Lung (tissue), 12 donors: ENCODE data around the gene NQO1. TPM values are rescaled to one million over a fixed set of nuclear protein-coding genes. Genes with fewer than 3 reads are reported as not detected.

ENCODE experiments used
- ATAC-seq: fragments of 200-7000 bp; cut with Tn5 transposase; one replicate; pipeline ENCODE4 v1.9.1; 2020; ENCODE audit warnings: moderate number of reproducible peaks; ENCODE audit not compliant: insufficient read depth, low FRiP score
- DNase-seq, 3 donors: peaks; one replicate each; pipeline ENCODE4 v3.0.0-alpha.2; 2013 to 2017
- H3K27ac ChIP-seq, 2 donors: one replicate each; pipeline ENCODE4 v1.5.1; 2013; ENCODE audit warnings: mild to moderate bottlenecking in 2 of 2, moderate library complexity in 2 of 2, control low read depth in 1 of 2, inconsistent platforms in 1 of 2, low read depth in 1 of 2, low read length in 1 of 2
- H3K27me3 ChIP-seq, 3 donors: one replicate each; pipeline ENCODE4 v1.5.1; 2013; ENCODE audit warnings: low read length in 2 of 3; ENCODE audit not compliant: control insufficient read depth in 3 of 3, insufficient read depth in 3 of 3
- H3K36me3 ChIP-seq, 4 donors: one replicate each; pipeline ENCODE4 v1.5.1; 2013; ENCODE audit warnings: low read length in 4 of 4, mild to moderate bottlenecking in 1 of 4, moderate library complexity in 1 of 4; ENCODE audit not compliant: control insufficient read depth in 4 of 4, insufficient read depth in 4 of 4
- H3K4me1 ChIP-seq, 5 donors: one replicate each; pipeline ENCODE4 v1.5.1; 2013; ENCODE audit warnings: low read length in 5 of 5, mild to moderate bottlenecking in 2 of 5, moderate library complexity in 1 of 5; ENCODE audit not compliant: control insufficient read depth in 5 of 5, insufficient read depth in 5 of 5
- H3K4me3 ChIP-seq: one replicate; pipeline ENCODE4 v1.5.1; 2013; ENCODE audit warnings: mild to moderate bottlenecking, control low read depth, moderate library complexity
- H3K9ac ChIP-seq, 2 donors: one replicate each; pipeline ENCODE4 v1.5.1; 2013; ENCODE audit warnings: low read length in 2 of 2, control low read depth in 1 of 2; ENCODE audit not compliant: insufficient read depth in 1 of 2
- H3K9me3 ChIP-seq, 4 donors: one replicate each; pipeline ENCODE4 v1.5.1; 2013; ENCODE audit warnings: low read length in 3 of 4, mild to moderate bottlenecking in 1 of 4, moderate library complexity in 1 of 4; ENCODE audit not compliant: control insufficient read depth in 4 of 4, insufficient read depth in 3 of 4
- WGBS, 2 donors: extraction: QIAGEN DNeasy Blood & Tissue Kit; methylation state at CpG; one replicate each; pipeline ENCODE4 v1.1.7; 2013; 5-methylcytosine and 5-hydroxymethylcytosine counted together
- polyA plus RNA-seq, 2 donors: library from polyadenylated mRNA; stranded (reverse); fragments of 200-250 nt; gene quantifications; one replicate each; pipeline ENCODE4 v1.2.1, GENCODE V29; 2013
- total RNA-seq, 2 donors: library from RNA; depleted of rRNA in 1 of 2; stranded (reverse); fragments of >200 nt in 1 of 2; gene quantifications; one replicate each; pipeline ENCODE4 v1.2.1, GENCODE V29; 2014 to 2021
- TF ChIP-seq, protein P1 (sequence below): IDR thresholded peaks from 2 replicates; pipeline ENCODE4 v1.5.1; 2012; ENCODE audit warnings: mild to moderate bottlenecking; ENCODE audit errors: control extremely low read depth, extremely low read depth
- donor health status: control.
- donor health status: control.
- donor health status: Bipolar disorder and iron deficiency.
- donor health status: healthy.
- donor health status: DM: yes; HTN: yes; CAD: no.

The NQO1 gene
- total and polyA plus RNA-seq, 4 donors = 15.2 to 109 (median 44.9) TPM

DNA sequence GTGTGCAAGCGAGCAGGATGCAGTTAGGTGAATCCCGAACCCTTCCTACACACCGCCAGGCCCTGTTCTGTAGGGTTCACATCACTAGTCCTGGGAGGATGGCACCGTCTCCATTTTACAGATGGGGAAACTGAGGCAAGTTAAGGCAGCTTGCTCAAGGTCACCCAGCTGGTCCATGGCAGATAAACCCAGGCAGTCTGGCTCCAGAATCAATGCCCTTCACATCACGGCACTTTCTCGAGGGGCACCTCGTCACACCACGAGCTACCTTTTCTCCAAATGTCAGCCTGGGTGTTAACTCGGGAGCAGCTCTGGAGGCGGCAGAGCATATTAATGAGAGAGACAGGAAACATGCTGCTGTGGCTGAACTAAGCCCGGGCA is 18.9 kb upstream of the NQO1 start:
- Histone ChIP-seq H3K27ac (no peak overlapping the region), H3K4me1 (no peaks in the 10 kb centered on the region), H3K9ac (no peak overlapping the region), H3K27me3 (no peaks in the 10 kb centered on the region), H3K4me3 (no peak overlapping the region), H3K9me3 (no peaks in the 10 kb centered on the region), H3K36me3 (peaks cover 33 to 57% (median 54%) of the 10 kb centered on the region in 4 donors)
- no peak for DNase-seq
- ATAC-seq = no peak
- 92 to 96% methylated on average over 11 of the region's 11 CpGs for WGBS, 2 donors
- TF ChIP-seq, protein P1, sequence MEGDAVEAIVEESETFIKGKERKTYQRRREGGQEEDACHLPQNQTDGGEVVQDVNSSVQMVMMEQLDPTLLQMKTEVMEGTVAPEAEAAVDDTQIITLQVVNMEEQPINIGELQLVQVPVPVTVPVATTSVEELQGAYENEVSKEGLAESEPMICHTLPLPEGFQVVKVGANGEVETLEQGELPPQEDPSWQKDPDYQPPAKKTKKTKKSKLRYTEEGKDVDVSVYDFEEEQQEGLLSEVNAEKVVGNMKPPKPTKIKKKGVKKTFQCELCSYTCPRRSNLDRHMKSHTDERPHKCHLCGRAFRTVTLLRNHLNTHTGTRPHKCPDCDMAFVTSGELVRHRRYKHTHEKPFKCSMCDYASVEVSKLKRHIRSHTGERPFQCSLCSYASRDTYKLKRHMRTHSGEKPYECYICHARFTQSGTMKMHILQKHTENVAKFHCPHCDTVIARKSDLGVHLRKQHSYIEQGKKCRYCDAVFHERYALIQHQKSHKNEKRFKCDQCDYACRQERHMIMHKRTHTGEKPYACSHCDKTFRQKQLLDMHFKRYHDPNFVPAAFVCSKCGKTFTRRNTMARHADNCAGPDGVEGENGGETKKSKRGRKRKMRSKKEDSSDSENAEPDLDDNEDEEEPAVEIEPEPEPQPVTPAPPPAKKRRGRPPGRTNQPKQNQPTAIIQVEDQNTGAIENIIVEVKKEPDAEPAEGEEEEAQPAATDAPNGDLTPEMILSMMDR = no peak

DNA sequence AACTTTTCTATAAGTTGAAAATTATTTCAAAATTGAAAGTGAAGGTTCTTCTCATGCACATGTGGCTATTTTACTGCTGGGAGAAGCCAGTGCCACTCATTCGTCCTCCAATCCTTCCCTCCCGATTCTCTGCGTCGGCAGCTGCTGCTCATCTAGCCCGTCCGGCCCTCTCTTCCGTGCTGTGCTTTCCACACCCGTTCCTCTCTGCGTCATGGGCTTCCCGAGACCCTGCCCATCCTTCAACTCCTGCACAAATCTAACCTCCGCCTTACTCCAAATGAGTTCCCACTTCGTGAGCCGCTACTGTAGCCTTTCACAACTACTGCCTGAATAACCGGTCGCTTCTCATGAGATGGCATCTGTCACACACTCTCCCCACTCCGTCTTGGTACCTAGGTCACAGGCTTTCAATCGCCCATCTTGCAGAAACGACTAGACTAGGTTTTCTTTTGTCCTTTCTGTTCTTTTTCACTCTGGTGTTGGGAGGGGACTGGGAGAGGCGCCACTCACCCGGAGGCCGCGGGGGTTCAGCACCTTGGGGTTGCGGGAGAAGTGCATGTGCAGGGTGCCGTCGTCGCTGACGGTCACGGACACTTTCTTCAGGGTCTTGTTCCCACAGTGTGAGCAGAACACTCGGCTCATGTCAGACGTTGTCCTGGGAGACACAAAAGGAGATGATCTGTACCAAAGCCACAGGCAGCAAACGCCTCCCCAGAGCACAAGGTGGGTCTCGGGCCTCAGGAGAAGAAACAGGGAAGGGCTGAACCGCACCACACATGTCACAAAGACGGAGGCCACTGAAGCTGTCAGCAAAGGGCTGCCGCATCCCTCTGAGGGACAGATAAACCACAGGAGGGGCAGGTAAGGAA is 18.2 kb upstream of the NQO1 start:
- TF ChIP-seq, protein P1 = no peak
- Histone ChIP-seq H3K9me3 (no peaks in the 10 kb centered on the region), H3K27ac (no peak overlapping the region), H3K9ac (no peak overlapping the region), H3K4me1 (no peaks in the 10 kb centered on the region), H3K36me3 (peaks cover 33 to 60% (median 53%) of the 10 kb centered on the region in 4 donors), H3K4me3 (no peak overlapping the region), H3K27me3 (no peaks in the 10 kb centered on the region)
- WGBS, 2 donors = 96% methylated on average over 35 of the region's 35 CpGs
- ATAC-seq (no peak), DNase-seq (no peak)

DNA sequence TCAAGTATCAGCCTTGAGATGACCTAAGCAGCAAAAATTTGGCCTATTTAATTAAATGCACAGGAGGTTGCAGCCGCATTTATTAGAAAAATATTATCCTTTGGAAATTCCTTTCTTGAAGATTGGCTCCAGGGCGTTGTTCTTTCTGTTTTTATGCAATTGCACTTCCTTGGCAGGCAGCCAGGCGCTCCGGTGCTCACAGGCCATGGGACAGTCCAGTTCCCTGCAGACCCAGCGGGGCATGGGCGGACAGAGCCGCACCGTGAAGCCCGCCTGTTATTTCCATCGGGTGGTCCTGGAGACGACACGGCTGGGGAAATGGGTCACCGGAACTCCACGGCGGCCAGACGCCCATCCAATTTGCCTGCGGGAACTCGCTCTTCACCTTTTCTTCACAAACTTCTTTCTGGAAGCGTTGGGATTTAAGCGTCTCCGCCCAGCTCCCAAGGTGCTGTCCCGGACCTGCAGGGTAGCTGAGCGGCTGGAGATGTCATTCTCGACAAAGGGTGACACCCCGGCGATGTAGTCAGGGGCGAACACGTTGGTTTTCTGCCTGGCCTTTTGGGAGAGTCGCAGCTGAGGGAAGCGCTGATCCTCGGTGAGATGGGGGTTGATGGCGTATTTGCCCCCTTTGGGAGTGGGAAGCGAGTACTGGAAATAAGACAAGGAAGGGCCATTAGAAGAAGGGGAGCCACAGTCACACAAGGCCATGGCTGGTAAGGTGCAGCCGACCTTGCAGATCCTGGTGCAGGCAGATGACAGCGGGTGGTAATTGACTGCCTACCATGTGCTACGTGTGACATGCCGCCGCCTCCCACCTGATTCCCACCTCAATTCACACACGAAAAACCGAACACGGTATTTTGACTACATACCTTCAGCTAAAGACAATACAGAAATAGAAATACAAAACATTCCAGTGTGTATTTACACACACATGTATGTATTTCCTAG is 15.9 kb upstream of the NQO1 start:
- Histone ChIP-seq H3K36me3 (peaks cover 22 to 39% (median 39%) of the 10 kb centered on the region in 4 donors), H3K9ac (no peak overlapping the region)
- 80 to 81% methylated on average over 41 of the region's 41 CpGs for whole genome bisulfite sequencing, 2 donors

More for the DNA sequence above, 15.9 kb upstream of the NQO1 start:
- DNase-seq (peak in 2 of 3 donors; percentile 22 to 46), ATAC-seq (no peak)
- TF ChIP-seq, protein P1 = no peak
- Histone ChIP-seq H3K27ac (no peak overlapping the region), H3K9me3 (no peaks in the 10 kb centered on the region), H3K4me1 (peaks cover 0 to 2% (median 0%) of the 10 kb centered on the region in 5 donors), H3K4me3 (no peak overlapping the region), H3K27me3 (no peaks in the 10 kb centered on the region)
